ENCODE results near the gene RANBP9.

Gene RANBP9

GRCh38 chr6:13741365-13741764 lies 29.7 kb upstream of the RANBP9 start:
- TF ChIP-seq CTCF (IDR thresholded peaks at IDR 0.05; ENCODE audit: low read length, missing control alignments) = no peak
- no peak for DNase-seq (ENCODE audit: low read depth)
- no peak overlapping the region for H3K4me3 ChIP-seq (replicated peaks; ENCODE audit: low read depth, low read length)

- no peak overlapping the region for H3K4me3 ChIP-seq (replicated peaks; ENCODE audit: low read depth, low read length)
- TF ChIP-seq CTCF (IDR thresholded peaks at IDR 0.05; ENCODE audit: low read length, missing control alignments) = no peak
- DNase-seq (ENCODE audit: low read depth) = no peak
Observed at GRCh38 chr6:13735031-13735430, 23.4 kb upstream of the RANBP9 start.

- peak; percentile 92 for DNase-seq (ENCODE audit: low read depth)
- no peak for TF ChIP-seq CTCF (IDR thresholded peaks at IDR 0.05; ENCODE audit: low read length, missing control alignments)
- H3K4me3 ChIP-seq (replicated peaks; ENCODE audit: low read depth, low read length) = peak overlapping the region; percentile 39
Observed at GRCh38 chr6:13733178-13733887, 21.7 kb upstream of the RANBP9 start.

GRCh38 chr6:13730704-13731103 lies 19.1 kb upstream of the RANBP9 start:
- no peak for DNase-seq (ENCODE audit: low read depth)

GRCh38 chr6:13729891-13730290 lies 18.3 kb upstream of the RANBP9 start:
- no peak for TF ChIP-seq CTCF (IDR thresholded peaks at IDR 0.05; ENCODE audit: low read length, missing control alignments)
- DNase-seq (ENCODE audit: low read depth) = peak; percentile 51
- no peak overlapping the region for H3K4me3 ChIP-seq (replicated peaks; ENCODE audit: low read depth, low read length)

More at GRCh38 chr6:13730704-13731103, 19.1 kb upstream of the RANBP9 start:
- no peak overlapping the region for H3K4me3 ChIP-seq (replicated peaks; ENCODE audit: low read depth, low read length)
- TF ChIP-seq CTCF (IDR thresholded peaks at IDR 0.05; ENCODE audit: low read length, missing control alignments) = no peak

GRCh38 chr6:13725570-13725969 lies 13.9 kb upstream of the RANBP9 start:
- no peak overlapping the region for H3K4me3 ChIP-seq (replicated peaks; ENCODE audit: low read depth, low read length)
- TF ChIP-seq CTCF (IDR thresholded peaks at IDR 0.05; ENCODE audit: low read length, missing control alignments) = no peak
- DNase-seq (ENCODE audit: low read depth) = no peak

- no peak overlapping the region for H3K4me3 ChIP-seq (replicated peaks; ENCODE audit: low read depth, low read length)
- no peak for TF ChIP-seq CTCF (IDR thresholded peaks at IDR 0.05; ENCODE audit: low read length, missing control alignments)
- no peak for DNase-seq (ENCODE audit: low read depth)
Observed at GRCh38 chr6:13725052-13725451, 13.4 kb upstream of the RANBP9 start.
